Measurements from ENCODE around the gene FHAD1. TPM values are rescaled to one million over a fixed set of nuclear protein-coding genes. Genes with fewer than 3 reads are reported as not detected.

FHAD1 gene
- total RNA-seq, 1 donor from 2014 or later: not detected

DNA sequence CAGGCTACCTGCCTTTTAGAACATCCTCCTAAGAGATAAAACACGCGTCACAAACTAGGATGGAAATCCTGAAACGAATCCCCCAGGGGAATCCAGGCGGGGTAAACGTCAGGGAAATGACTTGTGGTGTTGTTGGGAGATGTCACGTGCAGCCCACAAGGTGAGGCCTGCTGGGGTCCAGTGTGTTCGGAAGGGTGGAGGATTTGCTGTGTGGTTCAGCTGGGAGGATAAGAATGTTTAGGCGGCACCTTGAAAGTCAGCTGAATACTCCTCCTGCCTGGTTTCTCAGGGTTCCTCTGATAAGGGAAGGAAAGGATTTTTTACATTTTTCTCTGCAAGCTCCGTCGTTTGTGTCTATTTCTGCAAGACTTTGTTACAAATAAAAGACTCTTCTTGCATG, 88.0 kb downstream of the FHAD1 start:
- peaks cover 37% of the 10 kb centered on the region for H3K27me3 Mint-ChIP-seq (ENCODE audit: insufficient read depth)
- H3K4me3 Mint-ChIP-seq: no peak overlapping the region
- no peaks in the 10 kb centered on the region for H3K9me3 Mint-ChIP-seq
- no peaks in the 10 kb centered on the region for H3K4me1 Mint-ChIP-seq (ENCODE audit: low read depth)
- no peak for DNase-seq (ENCODE audit: low spot score)
- no peak overlapping the region for H3K27ac Mint-ChIP-seq
- intact Hi-C loops (cut with micrococcal nuclease): no loop called here
- no peaks in the 10 kb centered on the region for H3K36me3 Mint-ChIP-seq (ENCODE audit: low read depth)

DNA sequence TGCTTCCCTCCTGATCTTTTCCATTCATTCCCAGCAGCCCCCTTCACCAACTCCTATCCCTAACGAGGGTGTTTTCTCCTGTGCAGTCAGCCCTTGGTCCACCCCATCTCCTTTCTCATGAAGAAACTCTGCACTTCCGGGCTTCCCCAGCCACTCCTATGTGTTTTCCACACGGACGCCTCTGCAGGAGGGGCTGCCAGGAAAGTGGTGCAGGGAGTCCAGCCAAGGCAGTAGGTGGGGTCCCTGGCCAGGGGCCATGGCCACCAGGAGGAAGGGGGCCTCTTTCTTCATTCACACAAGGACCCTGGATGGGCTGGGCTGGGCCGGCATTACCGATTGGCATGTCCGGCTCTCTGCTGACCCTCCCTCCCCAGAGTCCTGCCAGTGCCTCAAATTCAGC, 89.8 kb downstream of the FHAD1 start:
- peaks cover 27% of the 10 kb centered on the region for H3K27me3 Mint-ChIP-seq (ENCODE audit: insufficient read depth)
- H3K4me3 Mint-ChIP-seq: no peak overlapping the region
- H3K4me1 Mint-ChIP-seq (ENCODE audit: low read depth): peaks cover 13% of the 10 kb centered on the region
- intact Hi-C loops (cut with micrococcal nuclease): no loop called here
- H3K9me3 Mint-ChIP-seq: no peaks in the 10 kb centered on the region
- DNase-seq (ENCODE audit: low spot score): no peak
- no peak overlapping the region for H3K27ac Mint-ChIP-seq
- H3K36me3 Mint-ChIP-seq (ENCODE audit: low read depth): no peaks in the 10 kb centered on the region

DNA sequence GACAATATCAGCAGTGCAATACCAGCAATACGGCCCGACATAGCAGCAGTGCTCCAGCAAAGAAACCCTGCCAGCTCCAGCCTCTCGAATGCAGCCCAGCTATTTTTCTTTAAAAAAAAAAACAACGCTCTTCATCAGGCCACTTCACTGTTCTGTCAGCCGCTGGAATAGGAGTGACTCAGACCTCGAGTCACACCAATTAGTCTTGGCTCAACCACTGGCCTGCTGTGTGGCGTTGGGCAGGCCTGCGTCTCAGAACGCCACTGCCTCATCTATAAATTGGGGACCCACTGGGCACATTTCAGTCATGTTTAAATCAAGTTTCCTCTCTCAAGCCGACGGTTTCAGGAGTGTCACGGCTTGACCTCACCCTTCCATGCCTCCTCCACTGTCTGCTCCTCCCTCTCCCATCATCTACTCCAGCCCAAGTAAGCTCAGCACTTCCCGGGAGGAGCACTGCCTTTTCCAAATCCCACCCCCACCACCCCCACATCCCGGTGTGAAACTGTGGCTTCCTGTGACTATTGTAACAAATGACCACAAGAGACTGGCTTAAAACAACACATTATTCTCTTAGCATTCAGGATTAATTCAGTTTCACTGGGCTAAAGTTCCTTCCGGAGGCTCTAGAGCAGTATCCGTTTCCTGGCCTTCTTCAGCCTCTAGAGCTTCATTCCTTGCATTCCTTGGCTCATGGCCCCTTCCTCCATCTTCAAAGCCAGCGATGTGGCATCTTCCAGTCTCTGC, 90.8 kb downstream of the FHAD1 start:
- no peak overlapping the region for H3K27ac Mint-ChIP-seq
- H3K36me3 Mint-ChIP-seq (ENCODE audit: low read depth): peaks cover 1% of the 10 kb centered on the region
- intact Hi-C loops (cut with micrococcal nuclease): no loop called here
- no peak overlapping the region for H3K4me3 Mint-ChIP-seq
- H3K27me3 Mint-ChIP-seq (ENCODE audit: insufficient read depth): peaks cover 23% of the 10 kb centered on the region
- no peaks in the 10 kb centered on the region for H3K9me3 Mint-ChIP-seq
- peaks cover 18% of the 10 kb centered on the region for H3K4me1 Mint-ChIP-seq (ENCODE audit: low read depth)
- no peak for DNase-seq (ENCODE audit: low spot score)

DNA sequence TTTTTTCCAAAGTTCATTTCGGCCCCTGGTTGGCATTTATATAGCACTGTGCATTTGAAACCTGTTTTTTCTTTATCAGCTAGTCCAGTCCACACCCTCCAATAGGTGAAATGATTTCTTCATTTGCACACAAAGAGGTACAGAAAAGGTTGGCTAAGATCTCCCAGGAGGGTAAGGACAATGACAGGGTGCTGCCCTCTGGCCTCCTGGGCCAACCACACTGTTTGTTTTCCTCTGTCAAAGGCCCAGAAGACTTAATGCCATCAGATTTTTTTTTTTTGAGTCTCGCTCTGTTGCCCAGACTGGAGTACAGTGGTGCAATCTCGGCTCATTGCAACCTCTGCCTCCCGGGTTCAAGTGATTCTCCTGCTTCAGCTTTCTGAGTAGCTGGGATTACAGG, 92.5 kb downstream of the FHAD1 start:
- Mint-ChIP-seq H3K36me3 (ENCODE audit: low read depth) (peaks cover 4% of the 10 kb centered on the region), H3K27me3 (ENCODE audit: insufficient read depth) (peaks cover 17% of the 10 kb centered on the region), H3K4me1 (ENCODE audit: low read depth) (peaks cover 35% of the 10 kb centered on the region), H3K9me3 (no peaks in the 10 kb centered on the region), H3K27ac (peak overlapping the region; percentile 61), H3K4me3 (no peak overlapping the region)
- DNase-seq (ENCODE audit: low spot score): no peak
- intact Hi-C loops (cut with micrococcal nuclease): no loop called here

DNA sequence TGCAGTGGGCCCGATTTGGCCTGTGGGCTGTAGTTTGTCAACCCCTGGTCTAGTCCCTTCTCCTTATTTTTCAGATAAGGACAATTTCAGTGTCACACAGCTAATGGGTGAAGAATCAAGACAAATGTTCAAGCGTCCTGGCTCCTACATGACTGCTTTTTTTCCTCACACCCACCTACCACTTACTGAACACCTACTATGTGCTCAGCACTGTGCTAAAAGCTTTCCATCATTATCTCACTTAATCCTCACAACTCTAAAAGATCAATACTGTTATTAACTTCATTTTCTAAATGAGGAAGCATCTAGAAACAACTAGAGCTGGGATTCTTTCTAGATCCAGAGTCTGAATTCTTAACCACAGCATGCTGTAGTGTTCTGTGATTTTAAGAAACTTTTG, 94.2 kb downstream of the FHAD1 start:
- Mint-ChIP-seq H3K27me3 (ENCODE audit: insufficient read depth) (peaks cover 3% of the 10 kb centered on the region), H3K36me3 (ENCODE audit: low read depth) (peaks cover 4% of the 10 kb centered on the region), H3K4me1 (ENCODE audit: low read depth) (peaks cover 52% of the 10 kb centered on the region), H3K4me3 (no peak overlapping the region), H3K9me3 (no peaks in the 10 kb centered on the region), H3K27ac (no peak overlapping the region)
- DNase-seq (ENCODE audit: low spot score): no peak
- intact Hi-C loops (cut with micrococcal nuclease): no loop called here

DNA sequence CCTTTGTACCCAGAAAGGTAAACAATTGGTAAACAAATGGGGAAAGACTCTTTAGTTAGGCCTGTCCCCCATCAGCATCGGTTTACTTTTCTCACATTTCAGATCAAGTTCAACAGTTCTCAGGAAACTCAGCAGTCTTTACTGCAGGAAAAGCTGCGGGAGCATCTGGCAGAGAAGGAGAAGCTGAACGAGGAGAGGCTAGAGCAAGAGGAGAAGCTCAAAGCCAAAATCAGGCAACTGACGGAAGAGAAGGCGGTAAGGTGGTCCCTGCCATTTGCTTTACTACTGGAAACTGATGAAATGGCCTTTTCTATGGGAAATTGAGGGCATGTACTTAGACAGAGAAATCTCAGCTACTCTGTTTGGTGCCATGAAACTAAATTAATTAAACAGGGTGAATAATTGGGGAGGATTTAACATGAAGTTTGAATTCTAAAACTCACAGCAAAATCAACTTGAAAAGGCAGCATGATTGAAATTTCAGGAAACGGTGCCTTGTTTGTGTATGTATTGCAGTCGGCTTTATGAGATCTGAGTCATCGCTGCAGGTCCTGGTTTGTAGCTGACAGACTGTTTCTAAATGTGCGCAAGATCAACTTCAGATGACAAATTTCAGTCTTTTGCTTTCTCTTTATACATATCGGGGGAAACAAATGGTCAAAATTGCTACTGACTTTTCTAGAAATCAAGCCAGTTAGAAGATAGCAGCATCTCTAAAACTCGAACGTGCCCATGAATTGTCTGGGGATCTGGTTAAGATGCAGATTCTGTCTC, 94.8 kb downstream of the FHAD1 start:
- H3K9me3 Mint-ChIP-seq: no peaks in the 10 kb centered on the region
- peaks cover 3% of the 10 kb centered on the region for H3K27me3 Mint-ChIP-seq (ENCODE audit: insufficient read depth)
- peak overlapping the region; percentile 5 for H3K4me3 Mint-ChIP-seq
- H3K4me1 Mint-ChIP-seq (ENCODE audit: low read depth): peaks cover 58% of the 10 kb centered on the region
- DNase-seq (ENCODE audit: low spot score): no peak
- H3K27ac Mint-ChIP-seq: peak overlapping the region; percentile 42
- peaks cover 4% of the 10 kb centered on the region for H3K36me3 Mint-ChIP-seq (ENCODE audit: low read depth)
- intact Hi-C loops (cut with micrococcal nuclease): no loop called here

DNA sequence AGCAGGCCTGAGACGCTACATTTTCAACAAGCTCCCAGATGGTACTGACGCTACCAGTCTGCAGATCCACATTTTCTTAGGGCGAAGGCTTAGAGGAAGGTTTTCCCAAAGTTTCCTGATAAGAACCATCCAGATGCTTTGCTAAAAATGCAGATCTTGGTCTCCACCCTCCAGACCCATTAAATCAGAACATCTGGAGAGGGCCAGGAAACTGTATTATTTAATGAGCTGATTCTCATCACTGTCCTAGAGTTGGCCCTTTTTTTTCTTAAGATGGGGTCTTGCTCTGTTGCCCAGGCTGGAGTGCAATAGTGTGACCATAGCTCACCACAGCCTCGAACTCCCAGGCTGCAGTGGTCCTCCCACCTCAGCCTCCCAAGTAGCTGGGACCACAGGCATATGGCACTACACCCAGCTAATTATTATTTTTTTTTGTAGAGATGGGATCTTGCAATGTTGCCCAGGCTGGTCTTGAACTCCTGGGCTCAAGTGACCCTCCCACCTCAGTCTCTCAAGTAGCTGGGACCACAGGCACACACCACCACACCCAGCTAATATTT, 95.5 kb downstream of the FHAD1 start:
- DNase-seq (ENCODE audit: low spot score): no peak
- H3K4me3 Mint-ChIP-seq: no peak overlapping the region
- intact Hi-C loops (cut with micrococcal nuclease): no loop called here
- peaks cover 4% of the 10 kb centered on the region for H3K36me3 Mint-ChIP-seq (ENCODE audit: low read depth)
- H3K27me3 Mint-ChIP-seq (ENCODE audit: insufficient read depth): peaks cover 3% of the 10 kb centered on the region
- H3K27ac Mint-ChIP-seq: peak overlapping the region; percentile 42
- H3K9me3 Mint-ChIP-seq: no peaks in the 10 kb centered on the region
- H3K4me1 Mint-ChIP-seq (ENCODE audit: low read depth): peaks cover 64% of the 10 kb centered on the region

DNA sequence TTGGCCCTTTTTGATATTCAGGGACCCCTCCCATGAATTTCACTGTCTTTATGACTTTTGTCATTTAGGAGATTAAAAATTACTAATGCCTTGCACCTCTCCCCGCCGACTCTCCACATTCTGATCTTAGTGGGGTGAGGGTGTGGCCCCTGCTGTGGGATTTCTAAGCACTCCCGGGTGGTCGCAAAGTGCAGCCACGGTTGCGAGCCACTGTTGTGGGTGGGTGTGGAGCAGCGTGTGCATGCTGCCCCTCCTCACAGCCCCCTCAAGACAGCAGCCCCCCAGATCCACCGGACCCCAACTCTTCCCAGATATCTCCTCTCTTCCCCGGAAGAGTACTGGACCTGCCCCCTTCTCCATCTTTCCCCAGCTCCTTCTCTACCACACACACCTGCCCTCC, 96.1 kb downstream of the FHAD1 start:
- intact Hi-C loops (cut with micrococcal nuclease): no loop called here
- no peak for DNase-seq (ENCODE audit: low spot score)
- Mint-ChIP-seq H3K27me3 (ENCODE audit: insufficient read depth) (peaks cover 3% of the 10 kb centered on the region), H3K27ac (peak overlapping the region; percentile 53), H3K4me3 (peak overlapping the region; percentile 19), H3K9me3 (no peaks in the 10 kb centered on the region), H3K4me1 (ENCODE audit: low read depth) (peaks cover 70% of the 10 kb centered on the region), H3K36me3 (ENCODE audit: low read depth) (peaks cover 4% of the 10 kb centered on the region)

DNA sequence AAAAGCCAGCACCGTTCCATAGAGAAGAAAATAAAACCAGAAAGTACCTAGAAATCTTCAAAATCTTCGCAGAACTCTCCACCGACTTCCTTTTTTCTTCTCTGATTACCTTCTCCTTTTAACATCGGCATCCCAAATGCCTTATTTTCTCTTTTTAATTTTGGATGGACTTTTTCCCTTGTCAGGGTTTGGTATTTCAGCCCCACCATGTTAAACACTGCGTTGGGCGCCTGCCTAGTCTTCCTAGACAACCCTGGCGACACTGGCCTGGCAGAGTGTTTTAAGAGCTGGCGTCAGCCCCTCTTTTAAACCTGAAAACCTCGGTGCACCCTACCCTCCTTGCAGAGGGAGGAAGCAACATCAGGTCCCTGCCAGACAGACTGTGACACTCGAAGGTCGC, 96.7 kb downstream of the FHAD1 start:
- H3K36me3 Mint-ChIP-seq (ENCODE audit: low read depth): peaks cover 4% of the 10 kb centered on the region
- H3K9me3 Mint-ChIP-seq: no peaks in the 10 kb centered on the region
- H3K4me1 Mint-ChIP-seq (ENCODE audit: low read depth): peaks cover 73% of the 10 kb centered on the region
- DNase-seq (ENCODE audit: low spot score): no peak
- peak overlapping the region; percentile 53 for H3K27ac Mint-ChIP-seq
- peak overlapping the region; percentile 19 for H3K4me3 Mint-ChIP-seq
- H3K27me3 Mint-ChIP-seq (ENCODE audit: insufficient read depth): peaks cover 3% of the 10 kb centered on the region
- intact Hi-C loops (cut with micrococcal nuclease): no loop called here

DNA sequence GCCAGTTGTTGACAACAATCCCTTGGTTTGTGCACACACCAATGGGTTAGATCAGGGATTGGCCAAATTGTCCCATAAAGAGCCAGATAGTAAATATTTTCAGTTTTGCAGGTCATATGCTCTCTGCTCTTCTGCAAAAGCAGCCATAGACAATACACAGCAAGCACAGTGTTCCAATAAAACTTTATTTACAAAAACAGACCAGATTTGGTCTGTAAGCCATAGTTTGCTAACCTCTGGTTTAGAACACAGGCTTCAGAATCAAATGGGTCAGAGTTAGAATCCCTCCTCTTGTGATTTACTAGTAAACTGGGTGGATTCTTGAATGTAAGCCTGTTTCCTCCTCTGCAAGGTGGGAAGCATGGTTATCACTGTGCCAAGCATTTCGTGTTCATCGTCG, 97.4 kb downstream of the FHAD1 start:
- intact Hi-C loops (cut with micrococcal nuclease): no loop called here
- Mint-ChIP-seq H3K27me3 (ENCODE audit: insufficient read depth) (peaks cover 3% of the 10 kb centered on the region), H3K4me1 (ENCODE audit: low read depth) (peaks cover 73% of the 10 kb centered on the region), H3K9me3 (no peaks in the 10 kb centered on the region), H3K36me3 (ENCODE audit: low read depth) (peaks cover 4% of the 10 kb centered on the region), H3K27ac (no peak overlapping the region), H3K4me3 (no peak overlapping the region)
- no peak for DNase-seq (ENCODE audit: low spot score)

DNA sequence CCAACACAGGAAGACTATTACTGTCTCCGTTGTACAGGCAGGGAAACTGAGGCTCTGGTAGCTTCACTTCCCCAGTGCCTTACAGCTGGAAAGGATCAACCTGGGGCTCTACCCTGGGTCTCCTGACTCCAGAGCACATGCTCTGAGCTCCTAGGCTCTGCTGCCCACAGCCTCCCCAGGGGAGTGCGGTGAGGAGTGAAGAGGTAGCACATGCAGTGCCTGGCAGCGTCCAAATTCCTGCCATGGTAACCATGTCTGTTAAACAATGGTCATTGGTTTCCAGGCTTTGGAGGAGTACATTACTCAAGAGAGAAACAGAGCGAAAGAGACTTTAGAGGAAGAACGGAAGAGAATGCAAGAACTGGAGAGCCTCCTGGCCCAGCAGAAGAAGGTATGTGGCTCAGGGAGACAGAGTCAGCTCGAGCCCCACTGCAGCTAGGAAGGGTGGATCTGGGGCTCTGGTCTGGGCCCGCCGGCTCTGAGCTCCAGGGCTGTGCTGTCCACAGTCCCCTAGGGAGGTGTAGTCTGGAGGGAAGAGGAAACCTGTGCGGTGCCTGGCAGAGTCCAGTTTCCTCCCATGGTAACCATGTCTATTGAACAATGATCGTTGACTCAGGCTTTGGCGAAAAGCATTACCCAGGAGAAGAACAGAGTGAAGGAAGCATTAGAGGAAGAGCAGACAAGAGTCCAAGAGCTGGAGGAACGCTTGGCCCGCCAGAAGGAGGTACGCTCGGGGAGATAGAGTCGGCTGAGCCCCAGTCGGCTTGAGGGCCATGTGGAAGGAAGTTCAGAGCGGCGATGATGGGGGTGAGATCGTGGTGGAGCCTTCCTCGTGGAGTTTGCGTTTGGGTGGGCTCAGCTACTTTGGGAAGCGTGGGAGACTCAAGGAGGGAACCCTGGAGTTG, 98.0 kb downstream of the FHAD1 start:
- Mint-ChIP-seq H3K27ac (peak overlapping the region; percentile 46), H3K4me3 (peak overlapping the region; percentile 38), H3K4me1 (ENCODE audit: low read depth) (peaks cover 73% of the 10 kb centered on the region), H3K9me3 (no peaks in the 10 kb centered on the region), H3K27me3 (ENCODE audit: insufficient read depth) (peaks cover 3% of the 10 kb centered on the region), H3K36me3 (ENCODE audit: low read depth) (peaks cover 4% of the 10 kb centered on the region)
- no peak for DNase-seq (ENCODE audit: low spot score)
- intact Hi-C loops (cut with micrococcal nuclease): loop anchor here (1.0 to 5.0 kb wide), 3 partner anchors 72 to 177 kb away; partner anchors contain the start of gene CASP9

DNA sequence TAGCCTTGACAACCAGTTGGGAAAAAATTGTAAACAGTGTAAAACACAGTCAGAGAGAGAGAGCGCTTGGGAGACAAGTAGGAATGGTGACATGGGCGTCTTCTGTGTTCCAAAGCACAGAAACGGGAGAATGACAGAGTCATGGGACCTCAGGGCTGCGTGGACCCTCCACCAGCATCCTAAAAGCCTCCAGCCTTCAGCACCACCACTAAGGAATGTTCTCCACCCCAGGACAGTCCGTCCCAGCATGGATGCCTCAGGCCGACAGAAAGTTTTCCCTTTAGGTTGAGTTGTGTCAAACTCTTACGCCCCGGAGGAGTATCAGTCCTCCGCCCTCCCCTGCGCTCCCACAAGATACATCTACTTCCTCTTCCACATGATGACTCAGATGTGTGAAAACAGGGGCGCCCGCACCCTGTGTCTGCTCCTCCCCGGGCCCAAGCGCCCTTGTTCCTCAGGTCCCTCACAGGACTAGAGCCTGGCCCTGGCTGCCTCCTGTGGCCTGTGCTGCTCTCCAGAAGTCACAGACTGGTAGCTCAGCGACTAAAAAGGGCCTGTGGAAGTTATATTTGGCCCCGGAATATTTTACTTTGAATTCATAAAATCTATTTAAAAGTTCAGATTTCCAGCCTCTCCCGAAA, 98.8 kb downstream of the FHAD1 start:
- Mint-ChIP-seq H3K27ac (peak overlapping the region; percentile 85), H3K36me3 (ENCODE audit: low read depth) (peaks cover 4% of the 10 kb centered on the region), H3K9me3 (no peaks in the 10 kb centered on the region), H3K4me3 (peak overlapping the region; percentile 38), H3K4me1 (ENCODE audit: low read depth) (peaks cover 68% of the 10 kb centered on the region), H3K27me3 (ENCODE audit: insufficient read depth) (peaks cover 3% of the 10 kb centered on the region)
- DNase-seq (ENCODE audit: low spot score): peak; percentile 68
- intact Hi-C loops (cut with micrococcal nuclease): loop anchor here (1.0 to 5.0 kb wide), 4 partner anchors 39 to 176 kb away; partner anchors contain the start of gene CASP9

Data from activated T-helper 1 cell treated with anti-CD3 and anti-CD28 coated beads, Interleukin-12 subunit alpha, Interleukin-12 subunit beta, Interleukin-2, Interleukin-4 antibody, amounts not matched to agents 30 ng/mL and 10 ng/mL and 1 ng/mL, durations not matched to agents 14 hours and 24 hours and 36 hours (primary cell).